Measurements from ENCODE around the gene HEXD. TPM values are rescaled to one million over a fixed set of nuclear protein-coding genes. Genes with fewer than 3 reads are reported as not detected.
"Not testable (repeated sequence)": the region's sequence is repeated elsewhere in the genome, so short reads cannot be mapped to it uniquely, and the experiment has no call there.

Gene HEXD
- total and polyA plus RNA-seq, 12 donors: 8.9 to 292 (median 43.8) TPM

DNA sequence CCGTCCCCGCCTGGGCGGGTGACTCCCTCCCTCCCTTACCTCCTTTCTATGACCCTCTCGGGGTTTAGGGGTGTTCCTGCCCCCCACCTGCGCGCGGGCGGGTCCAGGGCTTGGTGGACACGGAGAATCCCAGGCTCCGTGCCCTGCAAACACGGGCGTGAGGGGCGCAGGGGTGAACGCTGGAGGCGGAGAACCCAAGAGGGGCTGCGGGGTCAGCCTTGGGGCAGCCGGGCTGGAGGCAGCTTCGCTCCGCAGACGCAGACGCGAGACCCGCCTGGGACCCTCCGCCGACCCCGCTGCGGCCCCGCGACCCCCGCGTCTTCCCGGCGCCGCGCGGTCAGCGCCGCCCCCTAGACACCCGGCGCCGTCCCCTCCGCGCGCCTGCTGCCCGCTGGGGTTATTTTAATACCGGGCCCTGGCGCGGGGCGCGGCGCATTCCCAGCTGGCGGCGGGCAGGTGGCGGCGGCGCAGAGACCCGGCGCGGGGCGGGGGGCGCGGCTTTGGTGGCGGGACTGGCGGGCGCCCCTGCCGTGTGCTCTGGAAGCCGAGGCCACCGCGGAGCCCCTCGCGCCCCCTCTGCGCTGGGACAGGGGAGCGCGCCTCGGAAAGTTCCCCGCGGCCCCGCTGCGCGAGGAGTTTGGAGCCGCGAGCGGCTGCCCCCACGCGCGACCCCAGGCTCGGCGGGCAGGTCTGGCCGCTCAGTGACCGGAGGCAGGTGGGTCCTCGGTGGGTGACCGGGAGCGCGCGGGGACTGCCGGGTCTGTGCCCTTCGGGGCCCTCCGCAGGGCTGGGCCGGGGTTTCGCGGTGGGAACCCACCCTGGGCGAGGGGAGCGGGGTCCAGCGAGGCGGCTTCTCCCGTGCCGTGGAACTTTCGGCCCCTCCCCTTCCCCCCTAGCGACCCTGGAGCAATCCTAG lies 46.6 kb upstream of the HEXD start, which contains the start of gene UTS2R:
TSS of gene UTS2R (plus strand) at position 433 of the 916 bp plus-strand sequence. CDS start 2,560 bp downstream, outside the sequence.
- DNase-seq: no peak
- no peak for TF ChIP-seq POLR2A (IDR thresholded peaks at IDR 0.05)
- TF ChIP-seq, protein P1, sequence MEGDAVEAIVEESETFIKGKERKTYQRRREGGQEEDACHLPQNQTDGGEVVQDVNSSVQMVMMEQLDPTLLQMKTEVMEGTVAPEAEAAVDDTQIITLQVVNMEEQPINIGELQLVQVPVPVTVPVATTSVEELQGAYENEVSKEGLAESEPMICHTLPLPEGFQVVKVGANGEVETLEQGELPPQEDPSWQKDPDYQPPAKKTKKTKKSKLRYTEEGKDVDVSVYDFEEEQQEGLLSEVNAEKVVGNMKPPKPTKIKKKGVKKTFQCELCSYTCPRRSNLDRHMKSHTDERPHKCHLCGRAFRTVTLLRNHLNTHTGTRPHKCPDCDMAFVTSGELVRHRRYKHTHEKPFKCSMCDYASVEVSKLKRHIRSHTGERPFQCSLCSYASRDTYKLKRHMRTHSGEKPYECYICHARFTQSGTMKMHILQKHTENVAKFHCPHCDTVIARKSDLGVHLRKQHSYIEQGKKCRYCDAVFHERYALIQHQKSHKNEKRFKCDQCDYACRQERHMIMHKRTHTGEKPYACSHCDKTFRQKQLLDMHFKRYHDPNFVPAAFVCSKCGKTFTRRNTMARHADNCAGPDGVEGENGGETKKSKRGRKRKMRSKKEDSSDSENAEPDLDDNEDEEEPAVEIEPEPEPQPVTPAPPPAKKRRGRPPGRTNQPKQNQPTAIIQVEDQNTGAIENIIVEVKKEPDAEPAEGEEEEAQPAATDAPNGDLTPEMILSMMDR (IDR thresholded peaks at IDR 0.05): no peak
- 3 to 9% (median 5%) methylated on average over 11 to 109 of the region's 109 CpGs for WGBS, 4 donors

DNA sequence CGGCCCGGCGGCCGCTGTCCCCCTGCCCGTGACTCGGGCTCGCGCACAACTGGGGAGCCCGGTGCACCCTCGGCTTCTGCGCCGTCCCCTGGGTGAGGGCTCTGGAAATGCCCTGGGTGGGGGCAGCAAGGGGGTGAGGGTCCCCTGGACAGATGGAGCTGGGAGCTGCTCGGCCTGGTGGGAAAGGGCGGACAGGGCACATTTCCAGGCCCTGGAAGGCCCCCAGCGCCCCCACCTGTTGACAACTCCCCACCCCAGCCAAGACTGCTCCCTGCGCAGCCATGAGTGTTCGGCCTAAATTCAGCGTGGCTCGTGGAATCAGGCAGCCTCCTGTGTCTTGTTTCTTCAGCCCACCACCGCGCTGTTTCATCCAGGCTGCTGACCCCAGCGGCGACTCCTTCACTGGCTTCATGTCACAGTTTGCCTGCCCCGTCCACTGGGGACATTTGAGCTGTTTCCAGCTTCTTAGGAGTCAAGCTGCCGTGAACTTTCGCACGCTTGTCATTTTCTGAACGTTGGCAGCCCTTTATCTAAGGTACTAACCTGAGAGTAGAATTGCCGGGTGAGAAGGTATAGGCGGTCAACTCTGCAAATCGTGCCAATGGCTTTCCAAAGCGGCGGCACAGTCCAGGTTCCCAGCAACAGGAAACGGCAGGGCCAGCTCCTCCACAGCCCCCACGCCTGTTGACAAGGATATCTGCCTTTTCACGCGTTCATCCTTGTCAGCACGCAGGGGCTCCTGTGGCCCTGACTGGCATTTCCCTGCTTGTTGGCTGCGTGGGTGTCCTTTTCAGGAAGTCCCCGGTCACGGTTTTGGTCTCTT lies 45.7 kb upstream of the HEXD start:
- peaks cover 64% of the 10 kb centered on the region for H3K27me3 ChIP-seq
- TF ChIP-seq, protein P1 (IDR thresholded peaks at IDR 0.05): no peak
- no peak for TF ChIP-seq POLR2A (IDR thresholded peaks at IDR 0.05)
- DNase-seq: no peak
- no peaks in the 10 kb centered on the region for H3K36me3 ChIP-seq (replicated peaks in 1 of 2)
- no peak overlapping the region for H3K4me3 ChIP-seq
- H3K4me1 ChIP-seq (replicated peaks in 1 of 2): peaks cover 0 to 13% of the 10 kb centered on the region in 2 donors
- H3K9me3 ChIP-seq (replicated peaks in 1 of 3): no peaks in the 10 kb centered on the region
- WGBS, 4 donors: 54 to 69% (median 60%) methylated on average over 26 to 41 of the region's 41 CpGs
- H3K27ac ChIP-seq: no peak overlapping the region
- intact Hi-C loops (cut with DNase I): no loop called here

More for the DNA sequence above, 46.6 kb upstream of the HEXD start, which contains the start of gene UTS2R:
- peak within 1 kb of the TSS in 1 of 4 donors; percentile 28 for H3K4me3 ChIP-seq
- intact Hi-C loops (cut with DNase I): no loop called here
- peaks cover 0 to 13% of the 10 kb centered on the region in 2 donors for H3K4me1 ChIP-seq (replicated peaks in 1 of 2)
- no peaks in the 10 kb centered on the region for H3K36me3 ChIP-seq (replicated peaks in 1 of 2)
- no peak within 1 kb of the TSS for H3K27ac ChIP-seq
- peaks cover 64% of the 10 kb centered on the region for H3K27me3 ChIP-seq
- H3K9me3 ChIP-seq (replicated peaks in 1 of 3): no peaks in the 10 kb centered on the region

DNA sequence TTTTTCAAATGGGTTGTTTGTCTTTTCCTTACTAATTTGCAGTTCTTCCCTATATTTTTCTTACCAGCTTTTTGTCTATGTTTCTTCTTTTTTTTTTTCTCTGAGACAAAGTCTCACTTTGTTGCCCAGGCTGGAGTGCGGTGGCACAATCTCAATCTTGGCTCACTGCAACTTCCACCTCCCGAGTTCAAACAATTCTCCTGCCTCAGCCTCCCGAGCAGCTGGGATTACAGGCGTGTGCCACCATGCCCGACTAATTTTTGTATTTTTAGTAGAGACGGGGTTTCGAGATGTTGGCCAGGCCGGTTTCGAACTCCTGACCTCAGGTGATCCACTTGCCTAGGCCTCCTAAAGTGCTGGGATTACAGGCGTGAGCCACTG lies 45.1 kb upstream of the HEXD start:
- 88 to 92% (median 90%) methylated on average over 10 of the region's 10 CpGs for WGBS, 4 donors
- Histone ChIP-seq H3K4me1 (replicated peaks in 1 of 2) (peaks cover 0 to 13% of the 10 kb centered on the region in 2 donors), H3K27me3 (peaks cover 67% of the 10 kb centered on the region)
- intact Hi-C loops (cut with DNase I); H3K4me3 ChIP-seq; H3K27ac ChIP-seq; DNase-seq; H3K9me3 ChIP-seq (replicated peaks in 1 of 3); H3K36me3 ChIP-seq (replicated peaks in 1 of 2): not testable (repeated sequence)

DNA sequence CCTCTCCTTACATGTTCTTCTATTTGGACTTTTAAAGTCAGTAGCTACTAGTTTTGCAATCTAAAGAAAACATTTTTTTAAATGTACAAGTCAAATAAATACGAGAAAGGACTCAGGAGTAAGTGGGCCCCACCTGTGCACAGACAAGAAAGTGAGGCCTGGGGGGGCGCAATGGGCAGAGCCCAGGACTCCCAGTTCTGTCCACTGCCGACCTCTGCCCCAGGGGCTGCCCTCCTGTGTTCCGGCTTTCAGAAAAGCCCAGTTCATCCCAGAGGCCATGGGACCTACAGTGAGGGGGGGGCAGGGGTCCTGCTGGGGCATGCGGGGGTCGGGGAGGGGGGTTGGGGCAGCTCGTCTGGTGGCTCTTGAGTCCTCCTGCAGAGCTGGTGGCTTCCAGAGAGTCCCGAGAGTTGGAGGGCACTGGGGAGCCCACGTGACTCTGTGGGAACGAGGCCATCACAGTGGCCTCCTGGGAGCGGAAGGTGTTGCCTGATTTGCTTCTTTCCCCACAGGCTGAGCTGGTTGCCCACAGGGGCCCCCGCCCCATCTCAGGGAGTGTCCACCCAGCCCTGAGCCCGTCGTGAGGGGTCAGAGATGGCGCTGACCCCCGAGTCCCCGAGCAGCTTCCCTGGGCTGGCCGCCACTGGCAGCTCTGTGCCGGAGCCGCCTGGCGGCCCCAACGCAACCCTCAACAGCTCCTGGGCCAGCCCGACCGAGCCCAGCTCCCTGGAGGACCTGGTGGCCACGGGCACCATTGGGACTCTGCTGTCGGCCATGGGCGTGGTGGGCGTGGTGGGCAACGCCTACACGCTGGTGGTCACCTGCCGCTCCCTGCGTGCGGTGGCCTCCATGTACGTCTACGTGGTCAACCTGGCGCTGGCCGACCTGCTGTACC lies 44.2 kb upstream of the HEXD start:
- Histone ChIP-seq H3K4me3 (no peak overlapping the region), H3K4me1 (replicated peaks in 1 of 2) (peaks cover 0 to 13% of the 10 kb centered on the region in 2 donors), H3K27me3 (peaks cover 68% of the 10 kb centered on the region), H3K27ac (no peak overlapping the region), H3K9me3 (replicated peaks in 1 of 3) (no peaks in the 10 kb centered on the region), H3K36me3 (replicated peaks in 1 of 2) (no peaks in the 10 kb centered on the region)
- intact Hi-C loops (cut with DNase I): no loop called here
- no peak for TF ChIP-seq POLR2A (IDR thresholded peaks at IDR 0.05)
- TF ChIP-seq, protein P1 (IDR thresholded peaks at IDR 0.05): no peak
- DNase-seq: no peak
- 64 to 84% (median 76%) methylated on average over 4 to 37 of the region's 37 CpGs for WGBS, 4 donors
